Measurements from ENCODE around the gene DCLK3. TPM values are rescaled to one million over a fixed set of nuclear protein-coding genes. Genes with fewer than 3 reads are reported as not detected.

The DCLK3 gene
- polyA plus RNA-seq, 1 donor (not counting 4 experiments of a cell fraction or from before 2014, with no cell fraction given), result not detected

- FAIRE-seq (no peak), DNase-seq (ENCODE audit: low read depth, low spot score) (no peak)
- no peaks in the 10 kb centered on the region for H3K9me1 ChIP-seq (ENCODE audit: control insufficient read depth, extremely low read depth, insufficient read depth, low read length)
- no peaks in the 10 kb centered on the region for H3K9me3 ChIP-seq (ENCODE audit: control insufficient read depth, low read depth, low read length)
- H3K4me3 ChIP-seq (ENCODE audit: control insufficient read depth in 2 of 3, extremely low read depth in 1 of 3, insufficient read depth in 2 of 3, low read depth in 1 of 3, low read length in 3 of 3), result no peak overlapping the region
- no peak overlapping the region for H3K9ac ChIP-seq (ENCODE audit: control insufficient read depth, extremely low read depth, insufficient read depth, low read length)
- H3K4me2 ChIP-seq (ENCODE audit: control insufficient read depth, extremely low read depth, insufficient read depth, low read depth, low read length), result no peak overlapping the region
- no peaks in the 10 kb centered on the region for H3K36me3 ChIP-seq (ENCODE audit: control insufficient read depth in 2 of 2, extremely low read depth in 1 of 2, insufficient read depth in 2 of 2, low read length in 2 of 2)
- H3K27ac ChIP-seq (ENCODE audit: control insufficient read depth, insufficient read depth, low read length), result no peak overlapping the region
- no peaks in the 10 kb centered on the region for H3K79me2 ChIP-seq (ENCODE audit: control insufficient read depth, insufficient read depth, low read length)
- dilution Hi-C loops (cut with MboI; ENCODE audit: extremely low pct_ligation_motif_present, low sequenced_read_pairs), result no loop called here
- no peak for TF ChIP-seq CTCF (optimal IDR thresholded peaks at IDR 0.05 in 1 of 3, IDR thresholded peaks at IDR 0.05 in 1 of 3, conservative IDR thresholded peaks at IDR 0.05 in 1 of 3; ENCODE audit: extremely low read depth in 1 of 3, insufficient read depth in 2 of 3, low read length in 3 of 3)
- no peak for TF ChIP-seq EZH2 (IDR thresholded peaks at IDR 0.05; ENCODE audit: low read length)
- peaks cover 7% of the 10 kb centered on the region for H3K27me3 ChIP-seq (ENCODE audit: control insufficient read depth, extremely low read depth, insufficient read depth, low read length)
- H2AFZ ChIP-seq (ENCODE audit: control insufficient read depth, low read length), result no peak overlapping the region
- no peaks in the 10 kb centered on the region for H4K20me1 ChIP-seq (ENCODE audit: control insufficient read depth, extremely low read depth, insufficient read depth, low read length)
- H3K4me1 ChIP-seq (ENCODE audit: control insufficient read depth, extremely low read depth, insufficient read depth, low read length), result no peaks in the 10 kb centered on the region
Measured at GRCh38 chr3:36774052-36774451, 9.7 kb upstream of the DCLK3 start.

- Histone ChIP-seq H3K4me3 (ENCODE audit: control insufficient read depth in 2 of 3, extremely low read depth in 1 of 3, insufficient read depth in 2 of 3, low read depth in 1 of 3, low read length in 3 of 3) (no peak overlapping the region), H3K27ac (ENCODE audit: control insufficient read depth, insufficient read depth, low read length) (no peak overlapping the region), H2AFZ (ENCODE audit: control insufficient read depth, low read length) (no peak overlapping the region), H3K9me1 (ENCODE audit: control insufficient read depth, extremely low read depth, insufficient read depth, low read length) (no peaks in the 10 kb centered on the region), H3K36me3 (ENCODE audit: control insufficient read depth in 2 of 2, extremely low read depth in 1 of 2, insufficient read depth in 2 of 2, low read length in 2 of 2) (no peaks in the 10 kb centered on the region), H3K4me1 (ENCODE audit: control insufficient read depth, extremely low read depth, insufficient read depth, low read length) (no peaks in the 10 kb centered on the region), H3K9ac (ENCODE audit: control insufficient read depth, extremely low read depth, insufficient read depth, low read length) (no peak overlapping the region), H4K20me1 (ENCODE audit: control insufficient read depth, extremely low read depth, insufficient read depth, low read length) (no peaks in the 10 kb centered on the region), H3K4me2 (ENCODE audit: control insufficient read depth, extremely low read depth, insufficient read depth, low read depth, low read length) (no peak overlapping the region), H3K79me2 (ENCODE audit: control insufficient read depth, insufficient read depth, low read length) (no peaks in the 10 kb centered on the region), H3K9me3 (ENCODE audit: control insufficient read depth, low read depth, low read length) (no peaks in the 10 kb centered on the region), H3K27me3 (ENCODE audit: control insufficient read depth, extremely low read depth, insufficient read depth, low read length) (peaks cover 2% of the 10 kb centered on the region)
- DNase-seq (ENCODE audit: low read depth, low spot score) (no peak), FAIRE-seq (no peak)
- TF ChIP-seq CTCF (optimal IDR thresholded peaks at IDR 0.05 in 1 of 3, IDR thresholded peaks at IDR 0.05 in 1 of 3, conservative IDR thresholded peaks at IDR 0.05 in 1 of 3; ENCODE audit: extremely low read depth in 1 of 3, insufficient read depth in 2 of 3, low read length in 3 of 3) (no peak), EZH2 (IDR thresholded peaks at IDR 0.05; ENCODE audit: low read length) (no peak)
- dilution Hi-C loops (cut with MboI; ENCODE audit: extremely low pct_ligation_motif_present, low sequenced_read_pairs), result no loop called here
Measured at GRCh38 chr3:36771931-36772330, 7.6 kb upstream of the DCLK3 start.

All from keratinocyte (primary cell).